HEK293 (cell line): ENCODE results near the gene ADGRF3.

Source experiments
- IKZF3 ChIP-seq: fragments of 450-650 bp; IDR thresholded peaks from 2 replicates; pipeline ENCODE4 v1.5.0; 2018; ENCODE audit warnings: missing biosample characterization, mild to moderate bottlenecking, missing genetic modification characterization, moderate library complexity
- SETDB1 ChIP-seq: IDR thresholded peaks from one replicate; pipeline ENCODE4 v1.6.1; 2017; ENCODE audit warnings: mild to moderate bottlenecking, low read length, moderate library complexity, mixed read lengths; ENCODE audit not compliant: insufficient read length
- YY1 ChIP-seq: fragments of 450-650 bp; formaldehyde crosslinking; IDR thresholded peaks from 2 replicates; pipeline ENCODE4 v1.5.1; 2018; ENCODE audit warnings: missing biosample characterization, missing genetic modification characterization
- ZBTB8A ChIP-seq: fragments of 450-650 bp; formaldehyde crosslinking; IDR thresholded peaks from 2 replicates; pipeline ENCODE4 v1.5.1; 2016; ENCODE audit warnings: missing biosample characterization, missing genetic modification characterization
- ZNF174 ChIP-seq: fragments of 450-650 bp; formaldehyde crosslinking; IDR thresholded peaks from 2 replicates; pipeline ENCODE4 v1.5.0; 2017; ENCODE audit warnings: missing biosample characterization, mild to moderate bottlenecking, missing genetic modification characterization
- ZNF175 ChIP-seq: fragments of 450-650 bp; formaldehyde crosslinking; IDR thresholded peaks from 2 replicates; pipeline ENCODE4 v1.5.1; 2016; ENCODE audit warnings: missing biosample characterization, missing genetic modification characterization
- ZNF202 ChIP-seq: fragments of 450-650 bp; formaldehyde crosslinking; IDR thresholded peaks from 2 replicates; pipeline ENCODE4 v1.5.1; 2016; ENCODE audit warnings: missing biosample characterization, missing genetic modification characterization, borderline replicate concordance
- ZNF785 ChIP-seq: fragments of 450-650 bp; formaldehyde crosslinking; IDR thresholded peaks from 2 replicates; pipeline ENCODE4 v1.5.1; 2016; ENCODE audit warnings: missing biosample characterization, missing genetic modification characterization
- TF ChIP-seq, protein P1 (sequence below): fragments of 450-650 bp; formaldehyde crosslinking; IDR thresholded peaks from 2 replicates; pipeline ENCODE4 v1.5.1; 2016; ENCODE audit warnings: missing biosample characterization, missing genetic modification characterization
- TF ChIP-seq, protein P2 (sequence below): fragments of 450-650 bp; formaldehyde crosslinking; IDR thresholded peaks from 2 replicates; pipeline ENCODE4 v1.5.1; 2016; ENCODE audit warnings: missing biosample characterization, missing genetic modification characterization

DNA sequence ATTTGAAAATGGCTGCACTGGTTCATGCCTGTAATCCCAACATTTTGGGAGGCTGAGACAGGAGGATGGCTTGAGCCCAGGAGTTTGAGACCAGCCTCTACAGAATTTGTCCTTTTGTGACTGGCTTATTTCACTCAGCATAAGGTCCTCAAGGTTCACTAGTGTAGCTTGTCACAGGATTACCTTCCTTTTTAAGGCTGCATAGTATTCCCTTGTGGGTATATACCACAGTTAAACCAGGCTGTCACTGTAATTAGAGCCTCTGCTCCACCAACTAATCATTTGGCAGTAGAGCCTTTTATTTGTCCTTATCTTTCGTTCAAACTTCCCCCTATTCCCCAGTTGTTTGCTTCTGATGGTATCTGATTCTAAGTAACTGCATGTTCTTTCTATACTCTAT is 51.1 kb downstream of the ADGRF3 start:
- TF ChIP-seq ZNF202 (tag by site-specific recombination) = no peak
- TF ChIP-seq, protein P1, sequence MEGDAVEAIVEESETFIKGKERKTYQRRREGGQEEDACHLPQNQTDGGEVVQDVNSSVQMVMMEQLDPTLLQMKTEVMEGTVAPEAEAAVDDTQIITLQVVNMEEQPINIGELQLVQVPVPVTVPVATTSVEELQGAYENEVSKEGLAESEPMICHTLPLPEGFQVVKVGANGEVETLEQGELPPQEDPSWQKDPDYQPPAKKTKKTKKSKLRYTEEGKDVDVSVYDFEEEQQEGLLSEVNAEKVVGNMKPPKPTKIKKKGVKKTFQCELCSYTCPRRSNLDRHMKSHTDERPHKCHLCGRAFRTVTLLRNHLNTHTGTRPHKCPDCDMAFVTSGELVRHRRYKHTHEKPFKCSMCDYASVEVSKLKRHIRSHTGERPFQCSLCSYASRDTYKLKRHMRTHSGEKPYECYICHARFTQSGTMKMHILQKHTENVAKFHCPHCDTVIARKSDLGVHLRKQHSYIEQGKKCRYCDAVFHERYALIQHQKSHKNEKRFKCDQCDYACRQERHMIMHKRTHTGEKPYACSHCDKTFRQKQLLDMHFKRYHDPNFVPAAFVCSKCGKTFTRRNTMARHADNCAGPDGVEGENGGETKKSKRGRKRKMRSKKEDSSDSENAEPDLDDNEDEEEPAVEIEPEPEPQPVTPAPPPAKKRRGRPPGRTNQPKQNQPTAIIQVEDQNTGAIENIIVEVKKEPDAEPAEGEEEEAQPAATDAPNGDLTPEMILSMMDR (tag by site-specific recombination) = no peak
- TF ChIP-seq, protein P2, sequence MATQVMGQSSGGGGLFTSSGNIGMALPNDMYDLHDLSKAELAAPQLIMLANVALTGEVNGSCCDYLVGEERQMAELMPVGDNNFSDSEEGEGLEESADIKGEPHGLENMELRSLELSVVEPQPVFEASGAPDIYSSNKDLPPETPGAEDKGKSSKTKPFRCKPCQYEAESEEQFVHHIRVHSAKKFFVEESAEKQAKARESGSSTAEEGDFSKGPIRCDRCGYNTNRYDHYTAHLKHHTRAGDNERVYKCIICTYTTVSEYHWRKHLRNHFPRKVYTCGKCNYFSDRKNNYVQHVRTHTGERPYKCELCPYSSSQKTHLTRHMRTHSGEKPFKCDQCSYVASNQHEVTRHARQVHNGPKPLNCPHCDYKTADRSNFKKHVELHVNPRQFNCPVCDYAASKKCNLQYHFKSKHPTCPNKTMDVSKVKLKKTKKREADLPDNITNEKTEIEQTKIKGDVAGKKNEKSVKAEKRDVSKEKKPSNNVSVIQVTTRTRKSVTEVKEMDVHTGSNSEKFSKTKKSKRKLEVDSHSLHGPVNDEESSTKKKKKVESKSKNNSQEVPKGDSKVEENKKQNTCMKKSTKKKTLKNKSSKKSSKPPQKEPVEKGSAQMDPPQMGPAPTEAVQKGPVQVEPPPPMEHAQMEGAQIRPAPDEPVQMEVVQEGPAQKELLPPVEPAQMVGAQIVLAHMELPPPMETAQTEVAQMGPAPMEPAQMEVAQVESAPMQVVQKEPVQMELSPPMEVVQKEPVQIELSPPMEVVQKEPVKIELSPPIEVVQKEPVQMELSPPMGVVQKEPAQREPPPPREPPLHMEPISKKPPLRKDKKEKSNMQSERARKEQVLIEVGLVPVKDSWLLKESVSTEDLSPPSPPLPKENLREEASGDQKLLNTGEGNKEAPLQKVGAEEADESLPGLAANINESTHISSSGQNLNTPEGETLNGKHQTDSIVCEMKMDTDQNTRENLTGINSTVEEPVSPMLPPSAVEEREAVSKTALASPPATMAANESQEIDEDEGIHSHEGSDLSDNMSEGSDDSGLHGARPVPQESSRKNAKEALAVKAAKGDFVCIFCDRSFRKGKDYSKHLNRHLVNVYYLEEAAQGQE (tag by site-specific recombination) = no peak
- TF ChIP-seq ZNF175 (tag by site-specific recombination) = no peak
- TF ChIP-seq ZNF785 = no peak
- TF ChIP-seq SETDB1 = no peak
- TF ChIP-seq IKZF3 (tag by site-specific recombination) = no peak
- TF ChIP-seq ZBTB8A (tag by site-specific recombination) = no peak
- TF ChIP-seq YY1 (tag by site-specific recombination) = no peak
- no peak for TF ChIP-seq ZNF174
